Vagina (tissue), 2 donors: ENCODE data around the gene PACRG. TPM values are rescaled to one million over a fixed set of nuclear protein-coding genes. Genes with fewer than 3 reads are reported as not detected.
"Not testable (repeated sequence)": the region's sequence is repeated elsewhere in the genome, so short reads cannot be mapped to it uniquely, and the experiment has no call there.

Experiments
- DNase-seq, 2 donors: peaks; one replicate each; pipeline ENCODE4 v3.0.0-alpha.2; 2017; ENCODE audit errors: extremely low spot score in 2 of 2
- H3K27ac ChIP-seq: fragments of 200-600 bp; sonication (generic); one replicate; pipeline ENCODE4 v1.5.1; 2019
- H3K27me3 ChIP-seq: fragments of 200-600 bp; sonication (generic); one replicate; pipeline ENCODE4 v1.5.1; 2019
- H3K36me3 ChIP-seq, 2 donors: fragments of 200-600 bp; sonication (generic); one replicate each; pipeline ENCODE4 v1.5.1; 2017 to 2019
- H3K4me1 ChIP-seq: fragments of 200-600 bp; sonication (generic); one replicate; pipeline ENCODE4 v1.5.1; 2019
- H3K4me3 ChIP-seq, 2 donors: fragments of 200-600 bp; sonication (generic); 1 replicate in 1 of 2; 2 replicates in 1 of 2; pipeline ENCODE4 v1.5.1; 2016 to 2019
- H3K9me3 ChIP-seq: fragments of 200-600 bp; sonication (generic); one replicate; pipeline ENCODE4 v1.5.1; 2019
- CTCF ChIP-seq, 3 experiments: fragments of 450-650 bp in 2 of 3; fragments of 200-600 bp in 1 of 3; sonication (generic) in 1 of 3; IDR thresholded peaks; one replicate each; pipeline ENCODE4 v1.5.1; 2017 to 2019; ENCODE audit warnings: antibody characterized with exemption in 3 of 3, mild to moderate bottlenecking in 2 of 3, moderate library complexity in 2 of 3
- POLR2A ChIP-seq, 2 donors: fragments of 450-650 bp; IDR thresholded peaks; one replicate each; pipeline ENCODE4 v1.6.1; 2017; ENCODE audit warnings: antibody characterized with exemption in 2 of 2, mild to moderate bottlenecking in 2 of 2, moderate library complexity in 2 of 2
- POLR2AphosphoS5 ChIP-seq, 2 donors: sonication (generic); formaldehyde crosslinking; IDR thresholded peaks; one replicate each; pipeline ENCODE4 v1.9.0; 2017; ENCODE audit warnings: antibody characterized with exemption in 2 of 2, mild to moderate bottlenecking in 2 of 2, low read depth in 1 of 2; ENCODE audit not compliant: insufficient read depth in 1 of 2
- intact Hi-C: fragments of 100-400 bp; cut with DNase I; formaldehyde crosslinking; loops from one replicate; pipeline ENCODE4 v1.15.1; 2023
- total RNA-seq: library from RNA; depleted of rRNA; stranded (reverse); fragments of >200 nt; gene quantifications from one replicate; pipeline ENCODE4 v1.2.3, GENCODE V29; 2016

The PACRG gene
- total RNA-seq: not detected

- peak in 1 of 2 donors; percentile 90 for TF ChIP-seq POLR2A (IDR thresholded peaks at IDR 0.05)
- peak; percentile 91 to 92 for TF ChIP-seq POLR2AphosphoS5 (IDR thresholded peaks at IDR 0.05; ENCODE audit: insufficient read depth in 1 of 2, low read depth in 1 of 2)
- TF ChIP-seq CTCF (IDR thresholded peaks at IDR 0.05): no peak
- intact Hi-C loops: no loop called here
These were observed at the start of gene PACRG, which contains the start of gene PRKN for GRCh38 chr6:162727322-162728182. Gene PACRG, plus strand, starts transcription at chr6:162727974. Gene PRKN, minus strand, starts transcription at chr6:162727766.

GRCh38 chr6:162678896-162679295 is 48.9 kb upstream of the PACRG start:
- intact Hi-C loops, H3K36me3 ChIP-seq, H3K27me3 ChIP-seq, H3K27ac ChIP-seq, H3K4me3 ChIP-seq, H3K9me3 ChIP-seq, H3K4me1 ChIP-seq, DNase-seq: not testable (repeated sequence)

More at GRCh38 chr6:162727322-162728182, at the start of gene PACRG, which contains the start of gene PRKN:
- Histone ChIP-seq H3K9me3 (no peaks in the 10 kb centered on the region), H3K27me3 (no peaks in the 10 kb centered on the region), H3K4me3 (peak within 1 kb of the TSS; percentile 55 to 90), H3K4me1 (peaks cover 11% of the 10 kb centered on the region), H3K27ac (peak within 1 kb of the TSS; percentile 84), H3K36me3 (no peaks in the 10 kb centered on the region)
- DNase-seq: peak in 1 of 2 donors; percentile 99

DNA sequence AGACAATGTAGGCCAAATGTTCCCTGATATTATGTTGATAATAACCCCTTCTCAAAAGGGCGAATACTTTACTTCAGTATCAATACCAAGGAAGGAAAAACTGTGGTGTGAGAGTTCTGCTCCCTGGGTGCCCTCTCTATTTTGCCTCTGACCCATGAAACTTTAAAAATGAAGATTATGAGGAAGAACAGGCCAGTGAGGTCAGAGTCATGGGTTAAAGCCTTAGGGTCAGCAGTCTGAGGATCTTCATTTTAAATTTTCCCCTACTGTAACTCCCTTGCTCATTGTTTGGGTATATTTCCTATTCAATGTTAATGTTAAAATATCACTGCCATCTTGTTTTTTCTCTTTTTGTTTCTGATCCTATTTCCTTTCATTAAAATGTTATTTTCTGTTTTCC is 48.1 kb upstream of the PACRG start:
- no peak for DNase-seq
- intact Hi-C loops: no loop called here
- H3K27ac ChIP-seq: no peak overlapping the region
- H3K9me3 ChIP-seq: no peaks in the 10 kb centered on the region
- H3K4me3 ChIP-seq: no peak overlapping the region
- no peaks in the 10 kb centered on the region for H3K27me3 ChIP-seq
- no peak for TF ChIP-seq POLR2AphosphoS5 (IDR thresholded peaks at IDR 0.05; ENCODE audit: insufficient read depth in 1 of 2, low read depth in 1 of 2)
- TF ChIP-seq POLR2A (IDR thresholded peaks at IDR 0.05): no peak
- no peak for TF ChIP-seq CTCF (IDR thresholded peaks at IDR 0.05)
- no peaks in the 10 kb centered on the region for H3K36me3 ChIP-seq
- no peaks in the 10 kb centered on the region for H3K4me1 ChIP-seq

DNA sequence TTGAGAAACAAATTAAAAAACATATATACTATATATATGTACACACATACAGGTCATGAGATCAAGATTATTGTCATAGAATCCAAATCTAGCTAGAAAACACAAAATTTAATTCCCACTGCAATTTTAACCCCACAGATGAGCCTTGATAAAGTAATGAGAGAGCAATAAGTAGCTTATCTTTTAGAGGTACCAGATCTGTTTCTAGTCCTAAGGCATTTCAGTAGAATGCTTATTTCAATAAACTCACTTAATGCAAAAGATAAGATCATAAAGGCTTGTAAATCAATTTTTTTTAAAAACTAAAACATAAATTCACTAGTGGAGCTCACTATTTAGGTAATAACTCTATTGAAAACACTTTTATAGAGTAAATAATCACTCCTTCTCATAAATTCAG is 47.4 kb upstream of the PACRG start:
- Histone ChIP-seq H3K9me3 (no peaks in the 10 kb centered on the region), H3K4me3 (no peak overlapping the region), H3K27ac (no peak overlapping the region), H3K4me1 (no peaks in the 10 kb centered on the region), H3K36me3 (no peaks in the 10 kb centered on the region), H3K27me3 (no peaks in the 10 kb centered on the region)
- intact Hi-C loops: no loop called here
- no peak for DNase-seq
- no peak for TF ChIP-seq POLR2A (IDR thresholded peaks at IDR 0.05)
- no peak for TF ChIP-seq POLR2AphosphoS5 (IDR thresholded peaks at IDR 0.05; ENCODE audit: insufficient read depth in 1 of 2, low read depth in 1 of 2)
- no peak for TF ChIP-seq CTCF (IDR thresholded peaks at IDR 0.05)

DNA sequence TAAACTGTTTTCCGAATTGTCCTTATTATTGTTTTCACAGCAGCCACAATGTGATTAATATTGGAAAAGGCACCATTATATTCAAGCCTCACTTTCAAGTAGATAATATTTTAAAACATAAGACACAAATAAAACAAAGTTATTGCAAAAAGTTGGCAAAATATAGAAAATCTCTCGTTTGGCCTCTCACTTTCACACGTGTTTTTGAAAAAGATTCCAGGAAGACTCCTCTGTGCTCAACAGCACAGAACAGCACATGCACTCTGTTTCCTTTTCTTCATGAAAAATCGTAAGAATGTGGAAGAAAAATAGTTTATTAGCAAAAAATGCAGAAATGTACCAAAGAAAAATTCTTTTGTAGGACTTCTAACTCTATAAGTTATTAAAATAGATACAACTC is 46.9 kb upstream of the PACRG start:
- intact Hi-C loops: no loop called here

More for the DNA sequence above, 46.9 kb upstream of the PACRG start:
- Histone ChIP-seq H3K27me3 (no peaks in the 10 kb centered on the region), H3K4me1 (no peaks in the 10 kb centered on the region), H3K27ac (no peak overlapping the region), H3K4me3 (no peak overlapping the region), H3K9me3 (no peaks in the 10 kb centered on the region), H3K36me3 (no peaks in the 10 kb centered on the region)
- TF ChIP-seq POLR2AphosphoS5 (IDR thresholded peaks at IDR 0.05; ENCODE audit: insufficient read depth in 1 of 2, low read depth in 1 of 2): no peak
- no peak for TF ChIP-seq POLR2A (IDR thresholded peaks at IDR 0.05)
- no peak for TF ChIP-seq CTCF (IDR thresholded peaks at IDR 0.05)
- DNase-seq: no peak
